Measurements from ENCODE around the gene TYW3.

TYW3 gene

GRCh38 chr1:74713849-74714248 is 19.1 kb upstream of the TYW3 start:
- Histone ChIP-seq H3K9me3 (ENCODE audit: insufficient read depth, low read length) (no peaks in the 10 kb centered on the region), H3K27me3 (ENCODE audit: low read depth, low read length) (no peaks in the 10 kb centered on the region), H3K4me2 (ENCODE audit: low read length) (no peak overlapping the region), H3K4me1 (ENCODE audit: low read length) (no peaks in the 10 kb centered on the region), H2AFZ (ENCODE audit: low read depth, low read length) (no peak overlapping the region), H3K36me3 (replicated peaks; ENCODE audit: low read depth, low read length) (no peaks in the 10 kb centered on the region), H4K20me1 (ENCODE audit: insufficient read depth, low read length) (no peaks in the 10 kb centered on the region), H3K4me3 (ENCODE audit: low read length) (no peak overlapping the region), H3K27ac (ENCODE audit: low read length) (no peak overlapping the region), H3K9ac (ENCODE audit: low read length) (no peak overlapping the region), H3K79me2 (ENCODE audit: low read length) (no peaks in the 10 kb centered on the region)
- TF ChIP-seq CTCF (IDR thresholded peaks at IDR 0.05; ENCODE audit: low read depth, low read length) (no peak), EZH2phosphoT487 (IDR thresholded peaks at IDR 0.05; ENCODE audit: low read depth) (no peak)

- H3K27me3 ChIP-seq (ENCODE audit: low read depth, low read length) = no peaks in the 10 kb centered on the region
- H3K4me2 ChIP-seq (ENCODE audit: low read length) = no peak overlapping the region
- H4K20me1 ChIP-seq (ENCODE audit: insufficient read depth, low read length) = no peaks in the 10 kb centered on the region
- no peak overlapping the region for H2AFZ ChIP-seq (ENCODE audit: low read depth, low read length)
- H3K9me3 ChIP-seq (ENCODE audit: insufficient read depth, low read length) = no peaks in the 10 kb centered on the region
- TF ChIP-seq EZH2phosphoT487 (IDR thresholded peaks at IDR 0.05; ENCODE audit: low read depth) (no peak), CTCF (IDR thresholded peaks at IDR 0.05; ENCODE audit: low read depth, low read length) (no peak)
- H3K4me3 ChIP-seq (ENCODE audit: low read length) = no peak overlapping the region
- H3K36me3 ChIP-seq (replicated peaks; ENCODE audit: low read depth, low read length) = no peaks in the 10 kb centered on the region
- no peak overlapping the region for H3K27ac ChIP-seq (ENCODE audit: low read length)
- H3K4me1 ChIP-seq (ENCODE audit: low read length) = no peaks in the 10 kb centered on the region
- no peaks in the 10 kb centered on the region for H3K79me2 ChIP-seq (ENCODE audit: low read length)
- no peak overlapping the region for H3K9ac ChIP-seq (ENCODE audit: low read length)
These were observed 18.3 kb upstream of the TYW3 start for GRCh38 chr1:74714429-74715235.

- Histone ChIP-seq H4K20me1 (ENCODE audit: insufficient read depth, low read length) (no peaks in the 10 kb centered on the region), H3K4me1 (ENCODE audit: low read length) (no peaks in the 10 kb centered on the region), H3K9ac (ENCODE audit: low read length) (no peak overlapping the region), H3K9me3 (ENCODE audit: insufficient read depth, low read length) (no peaks in the 10 kb centered on the region), H3K79me2 (ENCODE audit: low read length) (no peaks in the 10 kb centered on the region), H3K36me3 (replicated peaks; ENCODE audit: low read depth, low read length) (no peaks in the 10 kb centered on the region), H2AFZ (ENCODE audit: low read depth, low read length) (no peak overlapping the region), H3K4me3 (ENCODE audit: low read length) (no peak overlapping the region), H3K4me2 (ENCODE audit: low read length) (no peak overlapping the region), H3K27me3 (ENCODE audit: low read depth, low read length) (no peaks in the 10 kb centered on the region), H3K27ac (ENCODE audit: low read length) (no peak overlapping the region)
- TF ChIP-seq EZH2phosphoT487 (IDR thresholded peaks at IDR 0.05; ENCODE audit: low read depth) = no peak
- TF ChIP-seq CTCF (IDR thresholded peaks at IDR 0.05; ENCODE audit: low read depth, low read length) = no peak
These were observed 17.8 kb upstream of the TYW3 start for GRCh38 chr1:74715236-74715502.

GRCh38 chr1:74715806-74716205 is 17.1 kb upstream of the TYW3 start:
- Histone ChIP-seq H3K9ac (ENCODE audit: low read length) (no peak overlapping the region), H3K79me2 (ENCODE audit: low read length) (no peaks in the 10 kb centered on the region), H3K4me1 (ENCODE audit: low read length) (no peaks in the 10 kb centered on the region), H3K4me2 (ENCODE audit: low read length) (no peak overlapping the region), H3K27me3 (ENCODE audit: low read depth, low read length) (no peaks in the 10 kb centered on the region), H3K36me3 (replicated peaks; ENCODE audit: low read depth, low read length) (no peaks in the 10 kb centered on the region), H2AFZ (ENCODE audit: low read depth, low read length) (no peak overlapping the region), H3K4me3 (ENCODE audit: low read length) (no peak overlapping the region), H4K20me1 (ENCODE audit: insufficient read depth, low read length) (no peaks in the 10 kb centered on the region), H3K27ac (ENCODE audit: low read length) (no peak overlapping the region), H3K9me3 (ENCODE audit: insufficient read depth, low read length) (no peaks in the 10 kb centered on the region)
- TF ChIP-seq EZH2phosphoT487 (IDR thresholded peaks at IDR 0.05; ENCODE audit: low read depth) (no peak), CTCF (IDR thresholded peaks at IDR 0.05; ENCODE audit: low read depth, low read length) (no peak)

Measured in OCI-LY3 (cell line).